ENCODE results near the gene LMBR1. TPM values are rescaled to one million over a fixed set of nuclear protein-coding genes. Genes with fewer than 3 reads are reported as not detected.
A peak's percentile ranks its signal among the peaks of the same experiment; 100 is the strongest.

Gene LMBR1
- total RNA-seq, 2 experiments from 2014 or later: 42.7 to 50.6 TPM

DNA sequence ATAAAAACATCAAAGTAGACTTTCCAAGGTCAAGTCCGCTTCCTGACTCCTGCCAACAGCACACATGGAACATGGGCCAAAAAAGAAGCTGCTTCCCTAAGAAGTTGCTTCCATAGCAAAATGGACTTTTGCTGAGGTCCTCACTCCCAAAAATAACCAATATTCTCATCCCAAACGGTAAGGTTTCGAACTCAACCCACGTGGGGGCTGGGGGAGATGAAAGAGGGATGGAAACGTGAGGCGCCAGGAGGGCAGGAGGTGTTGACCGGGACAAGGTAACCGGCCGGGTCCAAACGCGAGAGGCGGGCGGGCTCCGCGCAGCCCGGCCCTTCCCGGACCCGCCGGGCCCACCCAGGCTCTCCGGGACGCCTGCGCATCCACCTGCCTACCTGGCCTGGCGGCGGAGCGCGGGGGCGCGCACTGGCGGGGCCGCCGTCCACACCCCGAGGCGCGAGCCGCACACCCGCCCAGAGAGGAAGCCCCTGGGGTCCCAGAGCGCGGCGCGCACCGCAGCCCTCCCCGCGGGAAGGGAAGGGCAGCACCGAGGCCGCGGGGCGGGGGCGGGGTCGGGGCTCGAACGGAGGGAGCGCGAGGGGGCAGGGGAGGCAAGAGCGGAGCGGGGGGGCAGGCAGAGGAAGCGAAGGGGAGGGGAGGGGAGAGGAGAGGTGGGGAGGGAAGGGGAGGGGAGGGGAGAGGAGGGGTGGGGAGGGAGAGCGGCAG is 742 bp downstream of the LMBR1 start:
- peaks cover 15% of the 10 kb centered on the region for H3K36me3 Mint-ChIP-seq (ENCODE audit: low read depth)
- H3K4me3 Mint-ChIP-seq: peak overlapping the region; percentile 92
- H3K27me3 Mint-ChIP-seq: no peaks in the 10 kb centered on the region
- H3K27ac Mint-ChIP-seq: peak overlapping the region; percentile 86
- peaks cover 46% of the 10 kb centered on the region for H3K4me1 Mint-ChIP-seq (ENCODE audit: low read depth)
- DNase-seq (peak; percentile 76), ATAC-seq (peak; percentile 41)
- intact Hi-C loops (cut with micrococcal nuclease): no loop called here
- ChIA-PET CTCF (interaction anchor here (0.8 to 2.1 kb wide), 2 partner anchors 57 to 250 kb away, joined by 3 to 19 read pairs; partner anchors contain the start of gene NOM1), POLR2A (interaction anchor here (0.9 to 1.2 kb wide), 2 partner anchors 24 to 50 kb away, joined by 3 read pairs; no protein-coding TSS in a partner anchor)
- no peaks in the 10 kb centered on the region for H3K9me3 Mint-ChIP-seq
- TF ChIP-seq, protein P1, sequence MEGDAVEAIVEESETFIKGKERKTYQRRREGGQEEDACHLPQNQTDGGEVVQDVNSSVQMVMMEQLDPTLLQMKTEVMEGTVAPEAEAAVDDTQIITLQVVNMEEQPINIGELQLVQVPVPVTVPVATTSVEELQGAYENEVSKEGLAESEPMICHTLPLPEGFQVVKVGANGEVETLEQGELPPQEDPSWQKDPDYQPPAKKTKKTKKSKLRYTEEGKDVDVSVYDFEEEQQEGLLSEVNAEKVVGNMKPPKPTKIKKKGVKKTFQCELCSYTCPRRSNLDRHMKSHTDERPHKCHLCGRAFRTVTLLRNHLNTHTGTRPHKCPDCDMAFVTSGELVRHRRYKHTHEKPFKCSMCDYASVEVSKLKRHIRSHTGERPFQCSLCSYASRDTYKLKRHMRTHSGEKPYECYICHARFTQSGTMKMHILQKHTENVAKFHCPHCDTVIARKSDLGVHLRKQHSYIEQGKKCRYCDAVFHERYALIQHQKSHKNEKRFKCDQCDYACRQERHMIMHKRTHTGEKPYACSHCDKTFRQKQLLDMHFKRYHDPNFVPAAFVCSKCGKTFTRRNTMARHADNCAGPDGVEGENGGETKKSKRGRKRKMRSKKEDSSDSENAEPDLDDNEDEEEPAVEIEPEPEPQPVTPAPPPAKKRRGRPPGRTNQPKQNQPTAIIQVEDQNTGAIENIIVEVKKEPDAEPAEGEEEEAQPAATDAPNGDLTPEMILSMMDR (IDR thresholded peaks at IDR 0.05): no peak

DNA sequence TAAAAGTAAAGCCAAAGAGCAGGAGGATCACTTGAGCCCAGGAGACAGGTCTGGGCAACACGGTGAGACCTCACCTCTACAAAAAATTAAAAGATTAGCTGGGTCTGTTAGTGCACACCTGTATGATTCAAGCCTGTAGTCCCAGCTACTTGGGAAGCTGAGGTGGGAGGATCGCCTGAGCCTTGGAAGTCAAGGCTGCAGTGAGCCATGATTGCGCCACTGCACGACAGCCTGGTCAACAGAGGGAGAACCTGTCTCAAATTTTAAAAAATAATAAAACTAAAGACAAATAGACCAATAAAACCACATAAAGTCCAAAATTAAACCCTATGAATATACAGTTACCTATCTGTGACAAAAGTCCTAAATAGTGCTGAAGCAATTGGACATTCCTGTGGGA is 3.2 kb downstream of the LMBR1 start:
- ATAC-seq (no peak), DNase-seq (no peak)
- Mint-ChIP-seq H3K36me3 (ENCODE audit: low read depth) (peaks cover 20% of the 10 kb centered on the region), H3K4me1 (ENCODE audit: low read depth) (peaks cover 30% of the 10 kb centered on the region), H3K27ac (no peak overlapping the region), H3K9me3 (no peaks in the 10 kb centered on the region), H3K27me3 (no peaks in the 10 kb centered on the region), H3K4me3 (no peak overlapping the region)
- intact Hi-C loops (cut with micrococcal nuclease): no loop called here
- CTCF ChIA-PET: no interaction called here
- POLR2A ChIA-PET: no interaction called here
- TF ChIP-seq, protein P1 (IDR thresholded peaks at IDR 0.05): no peak

DNA sequence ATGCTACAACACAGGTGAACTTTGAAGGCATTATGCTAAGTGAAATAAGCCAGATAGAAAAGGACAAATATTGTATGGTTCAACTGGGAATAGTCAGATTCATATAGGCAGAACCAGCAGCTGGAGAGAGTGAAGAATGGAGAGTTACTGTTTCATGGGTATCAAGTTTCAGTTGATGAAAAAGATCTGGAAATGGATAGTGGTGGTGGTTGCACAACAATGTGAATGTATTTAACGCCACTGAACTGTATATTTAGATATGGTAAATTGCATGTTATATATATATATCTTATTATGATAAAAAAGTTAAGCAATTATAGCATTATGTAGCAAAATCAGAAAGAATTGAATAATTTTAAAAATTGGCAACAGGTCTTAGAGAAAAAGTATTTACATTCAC is 3.9 kb downstream of the LMBR1 start:
- DNase-seq: no peak
- Mint-ChIP-seq H3K9me3 (no peaks in the 10 kb centered on the region), H3K4me1 (ENCODE audit: low read depth) (peaks cover 31% of the 10 kb centered on the region), H3K27ac (no peak overlapping the region), H3K27me3 (no peaks in the 10 kb centered on the region), H3K4me3 (no peak overlapping the region), H3K36me3 (ENCODE audit: low read depth) (peaks cover 25% of the 10 kb centered on the region)
- POLR2A ChIA-PET: no interaction called here
- TF ChIP-seq, protein P1 (IDR thresholded peaks at IDR 0.05): no peak
- CTCF ChIA-PET: no interaction called here
- intact Hi-C loops (cut with micrococcal nuclease): no loop called here
- ATAC-seq: no peak

DNA sequence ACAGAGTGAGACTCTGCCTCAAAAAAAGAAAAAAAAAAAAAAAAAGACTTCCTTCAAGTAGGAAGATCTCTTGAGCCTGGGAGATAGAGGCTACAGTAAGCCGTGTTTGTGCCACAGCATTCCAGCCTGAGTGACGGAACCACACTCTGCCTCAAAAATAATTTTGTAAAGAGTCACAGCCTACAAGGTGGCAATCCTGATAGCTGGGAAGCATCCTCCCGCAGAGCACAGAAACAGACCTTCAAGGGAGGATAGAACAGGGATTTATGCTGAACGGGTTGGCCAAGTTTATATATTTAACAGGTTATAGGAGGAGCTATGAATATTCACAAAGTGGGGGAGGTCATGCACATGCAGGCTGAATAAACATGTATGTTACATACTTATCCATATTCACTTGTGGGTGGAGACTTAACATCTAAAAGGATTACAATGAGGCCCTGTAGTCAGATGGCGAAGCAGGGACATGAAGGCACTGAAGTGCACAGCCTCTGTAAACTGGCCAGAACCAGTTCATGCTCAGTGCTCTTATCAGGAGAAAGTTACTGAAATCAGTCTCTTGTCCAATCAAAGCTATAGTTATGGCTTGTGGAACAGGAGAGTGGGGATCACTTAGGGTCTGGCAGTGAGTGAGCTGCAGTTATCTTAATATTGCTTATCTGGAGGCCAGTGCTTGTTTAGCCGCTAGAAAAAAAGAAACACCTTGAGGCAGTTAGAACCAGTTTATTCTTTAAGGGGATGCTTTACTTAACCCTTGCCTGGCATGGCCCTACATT is 6.8 kb downstream of the LMBR1 start:
- CTCF ChIA-PET: interaction anchor here (1.2 kb wide), 1 partner anchor 10 kb away, joined by 3 read pairs; no protein-coding TSS in a partner anchor
- intact Hi-C loops (cut with micrococcal nuclease): no loop called here
- Mint-ChIP-seq H3K36me3 (ENCODE audit: low read depth) (peaks cover 44% of the 10 kb centered on the region), H3K9me3 (peaks cover 2% of the 10 kb centered on the region), H3K27me3 (no peaks in the 10 kb centered on the region), H3K4me1 (ENCODE audit: low read depth) (peaks cover 41% of the 10 kb centered on the region), H3K4me3 (no peak overlapping the region), H3K27ac (no peak overlapping the region)
- TF ChIP-seq, protein P1 (IDR thresholded peaks at IDR 0.05): no peak
- POLR2A ChIA-PET: interaction anchor here (1.9 kb wide), 1 partner anchor 11 kb away, joined by 6 read pairs; no protein-coding TSS in a partner anchor
- no peak for ATAC-seq
- no peak for DNase-seq

DNA sequence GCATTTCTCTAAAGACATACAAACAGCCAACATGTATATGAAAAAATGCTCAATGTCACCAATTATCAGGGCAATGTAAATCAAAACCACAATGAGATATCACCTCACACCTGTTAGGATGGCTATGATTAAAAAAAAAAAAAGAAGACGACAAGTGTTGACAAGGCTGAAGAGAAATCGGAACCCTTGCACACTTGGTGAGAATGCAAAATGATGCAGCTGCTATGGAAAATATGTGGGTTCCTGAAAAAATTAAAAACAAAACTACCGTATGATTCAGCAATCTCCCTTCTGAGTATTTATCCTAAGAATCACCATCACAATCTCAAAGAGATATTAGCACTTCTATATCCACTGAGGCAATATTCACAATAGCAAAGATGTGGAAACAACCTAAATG is 11.3 kb downstream of the LMBR1 start:
- H3K4me3 Mint-ChIP-seq: no peak overlapping the region
- ATAC-seq: no peak
- intact Hi-C loops (cut with micrococcal nuclease): no loop called here

More for the DNA sequence above, 11.3 kb downstream of the LMBR1 start:
- Mint-ChIP-seq H3K27ac (no peak overlapping the region), H3K9me3 (peaks cover 24% of the 10 kb centered on the region), H3K27me3 (no peaks in the 10 kb centered on the region), H3K36me3 (ENCODE audit: low read depth) (peaks cover 60% of the 10 kb centered on the region), H3K4me1 (ENCODE audit: low read depth) (peaks cover 56% of the 10 kb centered on the region)
- no peak for DNase-seq
- TF ChIP-seq, protein P1 (IDR thresholded peaks at IDR 0.05): no peak
- ChIA-PET POLR2A (interaction anchor here (1.0 kb wide), 1 partner anchor 138 kb away, joined by 4 read pairs; no protein-coding TSS in a partner anchor), CTCF (interaction anchor here (0.6 kb wide), 1 partner anchor 18 kb away, joined by 3 read pairs; no protein-coding TSS in a partner anchor)
